CD4-positive, alpha-beta T cell treated with Interleukin-10 for 1 hour (primary cell): ENCODE measurements around the gene VSTM2L.
"Not testable (repeated sequence)": the region's sequence is repeated elsewhere in the genome, so short reads cannot be mapped to it uniquely, and the experiment has no call there.

Source experiments
- DNase-seq: peaks from one replicate; pipeline ENCODE4 v3.0.0-alpha.2; 2020

Gene VSTM2L, protein sequence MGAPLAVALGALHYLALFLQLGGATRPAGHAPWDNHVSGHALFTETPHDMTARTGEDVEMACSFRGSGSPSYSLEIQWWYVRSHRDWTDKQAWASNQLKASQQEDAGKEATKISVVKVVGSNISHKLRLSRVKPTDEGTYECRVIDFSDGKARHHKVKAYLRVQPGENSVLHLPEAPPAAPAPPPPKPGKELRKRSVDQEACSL

DNA sequence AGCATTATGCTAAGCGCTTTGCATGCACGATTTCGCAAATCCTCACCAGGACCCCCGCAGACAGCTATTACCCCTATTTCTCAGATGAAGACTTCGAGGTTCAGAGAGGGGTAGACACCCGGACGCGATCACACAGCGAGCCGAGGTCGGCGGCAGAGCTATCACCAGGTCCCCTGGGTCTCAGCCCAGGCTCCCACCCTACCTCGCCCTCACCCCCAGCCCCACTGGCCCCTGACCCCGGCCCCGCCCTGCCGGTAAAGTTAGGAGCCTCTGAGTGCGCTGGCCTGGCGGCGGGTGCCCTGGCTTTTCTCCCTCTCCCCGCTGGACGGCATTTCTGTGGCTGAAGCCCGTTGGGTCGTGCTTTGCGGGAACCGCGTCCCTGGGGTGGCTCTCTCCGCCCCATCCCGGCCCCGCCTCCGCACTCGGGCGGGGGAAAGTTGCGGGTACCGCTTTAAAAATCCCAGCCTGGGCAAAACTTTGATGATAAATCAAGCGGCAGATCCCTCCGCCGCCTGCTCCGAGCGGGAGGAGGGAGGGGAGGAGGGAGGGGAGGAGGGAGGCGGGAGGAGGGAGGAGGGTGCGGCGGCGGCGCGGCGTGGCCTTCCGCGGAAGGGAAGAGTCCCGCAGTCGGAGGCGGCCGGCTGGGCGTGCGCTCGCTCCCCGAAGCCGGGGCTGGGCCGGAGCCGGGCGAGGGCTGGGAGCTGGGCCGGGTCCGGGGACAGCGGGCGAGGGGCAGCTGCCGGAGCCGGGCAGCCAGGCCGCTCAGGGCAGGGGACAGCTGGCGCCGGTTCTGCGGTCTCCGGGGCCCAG, at the start of gene VSTM2L:
Gene VSTM2L (plus strand): TSS at position 624 of the 810 bp plus-strand sequence. CDS start 224 bp downstream, outside the sequence.
- no peak for DNase-seq

- DNase-seq: no peak
Observed at GRCh38 chr20:37853823-37854375, 49.0 kb upstream of the VSTM2L start.

DNA sequence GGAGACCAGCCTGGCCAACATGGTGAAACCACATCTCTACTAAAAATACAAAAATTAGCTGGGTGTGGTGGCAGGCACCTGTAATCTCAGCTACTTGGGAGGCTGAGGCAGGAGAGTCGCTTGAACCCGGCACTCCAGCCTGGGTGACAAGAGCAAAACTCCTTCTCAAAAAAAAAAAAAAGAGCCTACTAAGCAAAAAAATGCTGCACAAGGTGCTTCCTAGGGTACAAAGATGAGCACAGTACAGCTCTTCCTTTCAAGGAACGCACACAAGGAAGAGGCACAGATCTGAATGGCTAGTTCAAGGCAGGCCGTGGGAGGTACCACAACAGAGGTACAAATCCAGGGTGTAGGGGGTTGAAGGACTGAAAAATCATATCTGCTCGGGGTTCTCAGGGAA, 46.9 kb upstream of the VSTM2L start:
- not testable (repeated sequence) for DNase-seq

DNA sequence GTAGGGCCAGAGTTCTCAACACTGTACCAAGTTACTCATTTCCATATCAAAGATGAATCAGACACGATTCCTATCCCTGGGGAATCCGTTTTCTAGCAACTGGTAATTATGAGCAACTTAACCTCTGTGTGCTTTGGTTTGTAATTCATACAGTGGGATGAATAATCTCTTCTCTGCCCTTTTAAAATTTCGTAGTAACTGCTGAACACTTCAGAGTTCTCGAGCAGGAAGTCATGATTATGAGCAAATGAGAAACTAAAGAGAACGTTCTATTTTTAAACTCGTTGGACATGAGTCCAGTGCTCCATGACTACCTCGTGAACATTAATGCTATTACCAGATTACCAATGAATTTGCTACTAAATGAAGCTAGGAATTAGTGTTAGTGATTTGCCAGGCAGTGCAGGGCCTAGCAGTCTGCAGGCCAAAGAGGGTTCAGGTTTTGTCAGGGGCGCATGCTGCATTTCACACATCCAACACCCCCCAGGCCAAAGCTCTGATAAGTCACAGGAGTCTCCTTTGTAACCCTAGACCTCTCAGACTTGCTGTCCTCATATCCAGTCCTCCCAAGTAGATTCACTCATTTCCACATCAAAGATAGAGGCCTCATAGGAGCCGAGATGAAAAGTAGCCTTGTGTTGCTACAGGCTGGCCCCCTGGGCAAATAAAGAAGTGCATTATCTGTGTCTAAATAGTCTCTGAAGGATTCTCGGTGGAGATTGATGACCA, 45.8 kb upstream of the VSTM2L start:
- DNase-seq: no peak

DNA sequence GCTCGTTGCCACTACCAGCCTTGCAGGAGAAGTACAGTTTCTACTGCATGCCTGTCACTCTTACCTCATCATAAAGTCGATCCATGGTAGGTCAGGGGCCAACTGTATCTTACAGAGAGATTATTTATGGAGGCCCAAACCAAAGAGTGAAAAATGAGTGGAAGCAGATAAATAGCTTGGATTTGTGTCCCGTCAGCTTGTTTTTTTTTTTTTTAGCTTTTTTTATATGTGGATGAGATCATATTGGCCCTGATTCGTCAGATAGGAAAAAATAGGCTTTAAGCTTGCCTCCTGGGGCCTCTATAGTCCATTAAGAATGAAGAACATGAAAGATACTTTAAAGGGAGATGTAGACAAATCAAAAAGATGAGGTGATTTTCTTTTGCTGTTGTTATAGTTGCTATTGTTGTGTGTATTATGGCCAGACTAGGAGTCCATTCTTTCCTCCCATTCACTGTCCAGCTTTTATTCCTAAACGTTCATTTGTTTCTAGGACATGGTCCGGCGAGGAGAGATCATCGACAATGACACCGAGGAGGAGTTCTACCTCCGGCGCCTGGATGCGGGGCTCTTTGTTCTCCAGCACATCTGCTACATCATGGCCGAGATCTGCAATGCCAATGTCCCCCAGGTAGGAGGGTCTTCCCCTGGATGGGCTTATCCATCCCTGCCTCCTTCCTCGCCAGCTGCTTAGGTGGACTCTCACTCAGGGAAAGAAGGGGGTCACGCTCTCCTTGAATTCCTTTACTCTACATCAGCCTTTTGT, 43.3 kb upstream of the VSTM2L start:
- DNase-seq: no peak

DNA sequence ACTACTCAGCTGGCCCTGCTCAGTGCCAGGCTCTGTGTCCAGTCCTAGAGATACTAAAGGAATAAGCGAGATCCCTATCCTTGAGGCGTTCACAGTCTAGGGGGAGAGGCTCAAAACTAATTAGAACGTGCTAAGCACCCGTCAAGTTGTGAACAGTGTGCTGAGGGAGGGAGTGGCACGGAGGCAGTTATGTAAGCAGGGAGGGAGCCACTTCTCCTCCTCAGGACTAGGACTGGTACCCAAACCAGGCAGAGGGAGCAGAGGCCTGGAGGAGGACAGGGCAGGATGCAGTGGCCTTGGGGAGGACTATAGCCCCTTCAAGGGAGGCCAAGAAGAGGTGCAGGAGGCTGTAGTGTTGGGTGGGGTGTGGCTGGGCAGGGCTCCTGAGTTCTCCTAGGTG, 39.6 kb upstream of the VSTM2L start:
- DNase-seq: no peak

DNA sequence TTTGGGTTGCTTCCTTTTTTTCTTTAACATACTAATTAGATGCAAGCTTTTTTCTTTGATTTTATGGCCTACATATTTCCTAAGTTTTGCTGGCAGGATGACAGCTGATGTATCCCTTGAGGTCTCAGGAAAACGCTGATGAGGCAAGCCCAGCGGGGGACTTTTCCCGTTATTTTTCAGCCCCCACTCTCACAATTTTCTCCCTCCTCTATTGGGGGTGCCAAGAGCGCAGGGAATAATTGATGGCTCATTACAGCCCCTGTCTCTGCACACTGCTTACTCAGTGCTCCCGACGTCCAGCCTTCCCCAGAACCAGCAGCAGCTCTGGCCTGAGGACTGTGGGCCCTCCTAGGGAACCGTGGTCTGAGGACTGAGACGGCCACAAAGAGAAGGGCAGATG, 38.6 kb upstream of the VSTM2L start:
- DNase-seq: no peak

DNA sequence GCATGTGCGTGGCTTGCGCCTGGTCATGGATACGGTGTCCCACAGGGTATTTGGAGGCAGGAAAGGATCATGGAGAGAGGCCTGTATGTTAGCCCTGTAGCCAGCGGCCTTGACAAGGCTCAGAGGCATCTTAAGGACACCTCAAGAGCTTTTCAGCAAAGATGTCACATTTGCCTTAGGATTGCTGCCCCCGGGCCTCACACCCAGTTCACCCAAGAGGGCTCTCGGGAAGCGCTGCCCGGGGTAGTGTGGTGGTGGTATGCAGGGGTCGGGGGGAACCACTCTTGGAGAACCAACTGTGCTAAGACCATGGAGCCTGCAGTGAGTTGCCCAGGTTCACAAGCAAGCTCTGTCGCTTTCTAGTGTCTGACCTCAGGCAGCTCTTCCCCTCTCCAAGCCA, 36.9 kb upstream of the VSTM2L start:
- no peak for DNase-seq

DNA sequence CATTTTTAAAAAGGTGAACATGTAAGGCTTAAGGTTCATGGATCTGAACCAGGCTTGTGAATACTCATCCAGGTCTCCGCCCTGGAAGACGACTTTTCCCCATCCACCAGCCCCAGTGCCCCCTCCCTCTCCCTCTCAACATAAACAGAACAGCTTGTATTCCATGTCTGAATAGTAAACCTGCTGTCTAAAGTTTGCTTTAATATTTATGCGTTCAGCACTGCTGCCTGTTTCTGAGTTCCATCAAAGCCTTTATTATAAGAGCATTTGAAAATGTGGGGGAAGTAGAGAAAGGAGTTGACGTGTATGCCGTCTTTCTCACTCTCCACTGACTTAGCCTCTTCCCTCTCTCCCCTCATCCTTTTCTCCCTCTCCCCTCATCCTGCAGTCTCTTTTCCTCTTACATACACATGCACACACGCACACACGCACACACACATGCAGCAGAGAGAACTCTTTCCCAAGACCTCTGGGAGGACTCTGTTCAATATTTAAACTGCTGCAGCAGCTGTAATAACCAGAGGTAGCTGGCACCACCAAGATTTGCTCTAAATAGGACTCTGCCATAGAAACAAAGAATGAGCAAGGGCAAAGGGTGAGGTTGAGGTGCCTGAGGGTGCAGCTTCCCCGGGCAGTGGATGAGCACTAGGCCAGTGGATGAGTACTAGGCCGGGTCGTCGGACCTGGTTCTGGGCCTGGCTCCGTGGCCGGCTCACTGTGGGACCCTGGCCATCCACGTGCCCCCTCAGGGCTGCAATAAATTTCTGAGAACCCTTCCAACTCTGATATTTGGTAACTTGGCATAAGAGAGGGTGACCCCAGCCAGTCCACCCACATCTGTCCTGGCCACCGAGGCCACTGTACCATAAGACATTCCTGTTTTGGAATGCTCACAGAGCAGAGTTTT, 35.4 kb upstream of the VSTM2L start:
- DNase-seq: no peak

- no peak for DNase-seq
Observed at GRCh38 chr20:37868851-37869333, 34.0 kb upstream of the VSTM2L start.

DNA sequence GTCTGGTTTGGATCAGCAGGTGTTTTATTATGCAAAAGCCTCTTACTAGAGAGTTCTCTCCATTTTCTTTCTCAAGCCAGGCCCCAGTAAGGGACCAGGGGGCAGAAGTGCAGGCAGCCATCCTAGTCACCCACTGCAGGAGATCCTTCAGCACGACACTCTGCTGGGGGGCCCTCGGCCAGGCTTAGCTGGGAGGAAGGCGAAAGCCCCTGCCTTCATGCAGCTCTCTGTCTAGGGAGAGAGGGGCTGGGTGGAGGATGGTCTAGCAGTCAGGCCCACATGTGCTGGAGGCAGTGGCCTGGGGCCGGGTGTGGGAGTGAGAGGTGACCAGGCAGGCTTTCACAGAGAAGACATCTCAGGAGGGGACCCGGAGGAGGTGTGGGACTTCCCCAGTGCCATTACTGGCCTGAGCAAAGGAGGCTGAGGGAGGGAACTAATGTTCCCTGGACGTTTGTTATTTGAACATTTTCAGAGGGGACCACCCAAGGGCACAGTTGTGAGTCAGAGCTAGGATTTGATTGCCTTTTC, 33.5 kb upstream of the VSTM2L start:
- no peak for DNase-seq

- no peak for DNase-seq
Observed at GRCh38 chr20:37870294-37870693, 32.6 kb upstream of the VSTM2L start.

- DNase-seq: no peak
Observed at GRCh38 chr20:37871751-37872150, 31.2 kb upstream of the VSTM2L start.

DNA sequence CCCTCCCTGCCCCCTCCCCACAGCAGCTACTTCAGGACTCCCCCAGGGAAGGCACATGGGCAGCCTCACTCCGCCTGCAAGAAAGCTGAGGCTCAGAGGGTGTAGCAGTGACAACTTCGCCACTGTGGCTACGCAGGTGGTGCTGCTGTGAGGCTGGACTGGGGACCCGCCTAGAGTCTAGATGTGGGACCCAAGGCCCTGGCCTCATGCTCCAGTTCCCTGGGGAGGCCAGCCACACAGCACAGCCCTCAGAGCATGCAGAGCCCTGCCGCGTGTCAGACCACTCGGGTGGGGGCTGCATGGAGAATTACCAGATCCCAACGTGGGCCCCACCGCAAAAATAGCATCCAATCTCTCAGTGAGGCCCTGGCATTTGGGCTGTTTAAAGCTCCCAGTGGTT, 30.8 kb upstream of the VSTM2L start:
- no peak for DNase-seq

- DNase-seq: no peak
Observed at GRCh38 chr20:37873884-37874283, 29.0 kb upstream of the VSTM2L start.

DNA sequence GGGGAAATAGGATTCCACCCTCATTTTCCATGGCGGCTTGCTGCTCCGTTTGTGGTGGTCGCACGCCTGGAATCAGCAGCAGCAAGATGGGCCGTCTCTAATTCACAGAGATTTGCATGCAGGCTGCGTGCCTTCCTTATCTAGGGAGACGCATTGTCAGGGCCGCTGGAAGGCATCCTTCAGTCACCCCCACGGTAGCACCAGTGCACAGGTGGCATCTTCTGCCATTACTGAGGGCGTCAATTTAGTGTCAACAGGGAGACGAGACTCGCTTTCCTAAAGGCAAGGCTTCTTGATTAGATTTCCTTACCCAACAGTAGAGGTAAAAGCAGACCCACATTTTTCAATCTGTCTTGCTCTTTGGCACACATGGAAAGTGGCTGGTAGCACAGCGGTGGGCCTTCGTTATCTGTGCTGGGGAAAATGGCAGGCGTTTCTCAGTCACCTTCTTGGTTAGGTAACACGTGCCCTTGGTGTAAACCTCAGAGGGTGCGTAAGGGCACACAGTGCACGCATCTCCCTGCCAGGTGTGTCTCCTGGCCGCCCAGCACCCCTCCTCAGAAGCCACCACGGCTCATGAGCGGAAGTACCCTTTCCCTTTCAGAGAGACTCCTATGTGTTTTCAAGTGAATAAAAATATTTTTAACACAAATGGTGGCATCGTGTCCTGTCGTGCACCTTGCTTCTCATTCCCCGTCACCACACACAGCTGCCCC, 27.3 kb upstream of the VSTM2L start:
- no peak for DNase-seq

DNA sequence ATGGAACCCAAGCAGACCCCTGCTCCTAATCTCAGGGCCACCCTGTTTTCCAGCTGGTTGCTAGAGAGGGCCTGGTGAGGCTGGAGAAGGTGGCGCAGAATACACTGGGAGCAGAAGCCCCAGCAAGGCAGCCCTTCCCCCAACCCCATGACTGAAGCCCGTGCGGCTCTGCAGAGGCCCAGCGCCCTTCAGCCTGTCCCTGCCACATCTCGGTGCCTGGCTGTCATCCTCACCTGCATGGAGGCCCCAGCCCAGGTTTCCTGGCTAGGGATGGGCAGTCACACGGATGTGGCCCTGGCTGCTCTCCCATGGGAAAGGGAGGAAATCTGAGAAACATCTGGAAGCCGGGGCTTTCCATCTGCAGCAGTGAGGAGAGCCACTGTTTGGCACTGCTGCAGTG, 26.1 kb upstream of the VSTM2L start:
- DNase-seq: no peak

GRCh38 chr20:37877832-37878772, 24.8 kb upstream of the VSTM2L start:
- DNase-seq: no peak

GRCh38 chr20:37878835-37879599, 23.9 kb upstream of the VSTM2L start:
- no peak for DNase-seq
